Hematopoietic multipotent progenitor cell treated with erythropoietin and hydrocortisone succinate and interleukin-3 and kit ligand, for 8 days (in vitro differentiated cells): ENCODE data around the gene RETREG3.
"Not testable (repeated sequence)": the region's sequence is repeated elsewhere in the genome, so short reads cannot be mapped to it uniquely, and the experiment has no call there.

Experiments used
- DNase-seq: peaks from one replicate; pipeline ENCODE4 v3.0.0-alpha.2; 2015

The RETREG3 gene

GRCh38 chr17:42609182-42609813, at the start of gene RETREG3, which contains the start of gene TUBG1:
Gene RETREG3 (minus strand): TSS chr17:42609374. CDS start chr17:42609324, 50 bp downstream.
Gene TUBG1 (plus strand): TSS chr17:42609683. CDS start chr17:42609738, 55 bp downstream.
- DNase-seq, result peak; percentile 99

- DNase-seq, result no peak
Observed at GRCh38 chr17:42657824-42658588, 48.8 kb upstream of the RETREG3 start.

- no peak for DNase-seq
Observed at GRCh38 chr17:42655528-42655927, 46.4 kb upstream of the RETREG3 start.

GRCh38 chr17:42653179-42654124, 44.3 kb upstream of the RETREG3 start:
- peak; percentile 46 for DNase-seq

GRCh38 chr17:42651392-42651791, 42.2 kb upstream of the RETREG3 start:
- no peak for DNase-seq

- DNase-seq, result peak; percentile 49
Observed at GRCh38 chr17:42647778-42648177, 38.6 kb upstream of the RETREG3 start.

- DNase-seq, result no peak
Observed at GRCh38 chr17:42642336-42642735, 33.2 kb upstream of the RETREG3 start.

- DNase-seq, result peak; percentile 99
Observed at GRCh38 chr17:42640121-42640520, 30.9 kb upstream of the RETREG3 start.

GRCh38 chr17:42639525-42640113, 30.4 kb upstream of the RETREG3 start:
- DNase-seq, result peak; percentile 79

- DNase-seq, result peak; percentile 94
Observed at GRCh38 chr17:42632949-42633444, 23.8 kb upstream of the RETREG3 start.

- DNase-seq, result peak; percentile 99
Observed at GRCh38 chr17:42629411-42630009, 20.3 kb upstream of the RETREG3 start.

- peak; percentile 61 for DNase-seq
Observed at GRCh38 chr17:42627032-42627764, 18.0 kb upstream of the RETREG3 start.

GRCh38 chr17:42623732-42624596, 14.8 kb upstream of the RETREG3 start:
- DNase-seq, result peak; percentile 97

- peak; percentile 89 for DNase-seq
Observed at GRCh38 chr17:42623271-42623670, 14.1 kb upstream of the RETREG3 start.

- DNase-seq, result not testable (repeated sequence)
Observed at GRCh38 chr17:42621987-42622386, 12.8 kb upstream of the RETREG3 start.

- DNase-seq, result peak; percentile 88
Observed at GRCh38 chr17:42618442-42619150, 9.4 kb upstream of the RETREG3 start.

GRCh38 chr17:42617956-42618431, 8.8 kb upstream of the RETREG3 start:
- DNase-seq, result peak; percentile 95

- DNase-seq, result no peak
Observed at GRCh38 chr17:42613699-42614295, 4.6 kb upstream of the RETREG3 start.

GRCh38 chr17:42612013-42612412, 2.8 kb upstream of the RETREG3 start:
- DNase-seq, result no peak
